HG02852 (cell line): ENCODE measurements around the gene ZMYND10.

Experiments used
- ATAC-seq: cut with Tn5 transposase; IDR thresholded peaks from one replicate; pipeline ENCODE4 v1.9.1; 2021; ENCODE audit warnings: mild to moderate bottlenecking, moderate library complexity; ENCODE audit not compliant: unreplicated experiment

The ZMYND10 gene

GRCh38 chr3:50350213-50350526, 4.6 kb upstream of the ZMYND10 start:
- no peak for ATAC-seq

GRCh38 chr3:50347187-50347813, 1.8 kb upstream of the ZMYND10 start:
- ATAC-seq: no peak

GRCh38 chr3:50345008-50345407, 524 bp downstream of the ZMYND10 start:
- ATAC-seq: no peak

GRCh38 chr3:50342813-50343633, 2.5 kb downstream of the ZMYND10 start:
- no peak for ATAC-seq

- no peak for ATAC-seq
These were observed 3.4 kb downstream of the ZMYND10 start for GRCh38 chr3:50341996-50342650.

- no peak for ATAC-seq
These were observed 4.0 kb downstream of the ZMYND10 start for GRCh38 chr3:50341537-50341936.

- ATAC-seq: no peak
These were observed 4.8 kb downstream of the ZMYND10 start, which contains the start of gene RASSF1 for GRCh38 chr3:50340448-50341329. Gene RASSF1, minus strand, starts transcription at chr3:50340836. Its CDS starts 31 bp downstream, at chr3:50340805.

GRCh38 chr3:50340147-50340447, 5.4 kb downstream of the ZMYND10 start:
- ATAC-seq: no peak

- no peak for ATAC-seq
These were observed 5.9 kb downstream of the ZMYND10 start for GRCh38 chr3:50339485-50340146.

- ATAC-seq: no peak
These were observed 6.6 kb downstream of the ZMYND10 start for GRCh38 chr3:50338965-50339364.

- ATAC-seq: peak; percentile 73
These were observed 8.2 kb downstream of the ZMYND10 start for GRCh38 chr3:50337175-50337861.

- peak; percentile 34 for ATAC-seq
These were observed 8.9 kb downstream of the ZMYND10 start for GRCh38 chr3:50336452-50337174.

- ATAC-seq: no peak
These were observed 11.0 kb downstream of the ZMYND10 start for GRCh38 chr3:50334339-50335075.

- no peak for ATAC-seq
These were observed 11.7 kb downstream of the ZMYND10 start for GRCh38 chr3:50333744-50334328.

- ATAC-seq: no peak
These were observed 14.1 kb downstream of the ZMYND10 start for GRCh38 chr3:50331364-50331907.

GRCh38 chr3:50330330-50330729, 15.2 kb downstream of the ZMYND10 start:
- ATAC-seq: no peak

GRCh38 chr3:50327943-50328691, 17.4 kb downstream of the ZMYND10 start, which contains the start of gene TUSC2:
Gene TUSC2, minus strand, starts transcription at chr3:50328223. Its CDS starts 124 bp downstream, at chr3:50328099.
- peak; percentile 94 for ATAC-seq
